H1 (cell line): ENCODE measurements around the gene CSAD. TPM values are rescaled to one million over a fixed set of nuclear protein-coding genes. Genes with fewer than 3 reads are reported as not detected.
A peak's percentile ranks its signal among the peaks of the same experiment; 100 is the strongest.

Experiments
- CTCF ChIA-PET: fragments of 300-600 bp; sonication (Branson Sonifier 250); formaldehyde crosslinking; loops from one replicate; lab custom pipeline; 2021; ENCODE audit not compliant: partially characterized antibody; lab: Charles Lee
- POLR2A ChIA-PET: fragments of 300-600 bp; sonication (Branson Sonifier 250); formaldehyde crosslinking; loops from one replicate; lab custom pipeline; 2021; ENCODE audit warnings: inconsistent platforms; ENCODE audit not compliant: partially characterized antibody; lab: Charles Lee
- DNase-seq, 2 experiments: peaks; one replicate each; pipeline versions ENCODE4 v3.0.0 to v3.0.0-alpha.2; 2010 to 2022; ENCODE audit warnings: low spot score in 2 of 2, low read depth in 1 of 2, mixed read lengths in 1 of 2
- FAIRE-seq: peaks from 2 replicates; lab custom pipeline; 2011; peaks lifted over from hg19 to GRCh38; lab: Jason Lieb, UNC
- H2AFZ ChIP-seq: 2 replicates; pipeline ENCODE4 v1.8.1; 2012; ENCODE audit warnings: low read length, inconsistent platforms
- H2AK5ac ChIP-seq: 2 replicates; pipeline ENCODE4 v1.6.1; 2013; ENCODE audit warnings: low read depth, low read length
- H2BK120ac ChIP-seq: replicated peaks from 2 replicates; pipeline ENCODE3; 2013; ENCODE audit warnings: low read depth, low read length, inconsistent platforms
- H2BK12ac ChIP-seq: 2 replicates; pipeline ENCODE4 v1.6.1; 2013; ENCODE audit warnings: low read depth, low read length
- H2BK15ac ChIP-seq: 2 replicates; pipeline ENCODE4 v1.6.1; 2013; ENCODE audit warnings: low read length
- H2BK20ac ChIP-seq: 2 replicates; pipeline ENCODE4 v1.6.1; 2013; ENCODE audit warnings: low read length
- H2BK5ac ChIP-seq: 2 replicates; pipeline ENCODE4 v1.6.1; 2013; ENCODE audit warnings: low read depth, low read length
- H3K14ac ChIP-seq: 2 replicates; pipeline ENCODE4 v1.6.1; 2013; ENCODE audit warnings: inconsistent platforms; ENCODE audit not compliant: insufficient read length
- H3K18ac ChIP-seq: 2 replicates; pipeline ENCODE4 v1.6.1; 2013; ENCODE audit warnings: low read length; ENCODE audit errors: extremely low read depth
- H3K23ac ChIP-seq: 2 replicates; pipeline ENCODE4 v1.6.1; 2013; ENCODE audit warnings: inconsistent platforms; ENCODE audit not compliant: insufficient read length
- H3K23me2 ChIP-seq: 2 replicates; pipeline ENCODE4 v1.6.1; 2013; ENCODE audit warnings: low read depth, low read length
- H3K27ac ChIP-seq: 2 replicates; pipeline ENCODE4 v1.6.1; 2011; ENCODE audit warnings: low read depth, low read length, inconsistent platforms
- H3K27me3 ChIP-seq, 4 experiments: replicated peaks in 1 of 4; 1 replicate in 1 of 4; 2 replicates in 3 of 4; pipeline versions ENCODE4 v1.6.1 to v1.8.1; 2011 to 2013; ENCODE audit warnings: low read length in 3 of 4, mild to moderate bottlenecking in 3 of 4, inconsistent platforms in 2 of 4, mixed read lengths in 2 of 4, moderate library complexity in 1 of 4; ENCODE audit not compliant: control insufficient read depth in 3 of 4, insufficient read depth in 3 of 4; ENCODE audit errors: extremely low read depth in 1 of 4
- H3K36me3 ChIP-seq, 4 experiments: 2 replicates each; pipeline versions ENCODE4 v1.6.1 to v1.8.1; 2011 to 2013; ENCODE audit warnings: mild to moderate bottlenecking in 4 of 4, low read length in 3 of 4, moderate library complexity in 2 of 4, control low read depth in 1 of 4, inconsistent platforms in 1 of 4; ENCODE audit not compliant: insufficient read depth in 4 of 4, control insufficient read depth in 2 of 4
- H3K4ac ChIP-seq: replicated peaks from 2 replicates; pipeline ENCODE3; 2013; ENCODE audit warnings: low read length, low read depth, mixed read lengths, inconsistent platforms; ENCODE audit not compliant: insufficient read length
- H3K4me1 ChIP-seq, 4 experiments: replicated peaks in 1 of 4; 1 replicate in 1 of 4; 2 replicates in 3 of 4; pipeline versions ENCODE4 v1.6.1 to v1.8.1; 2011 to 2013; ENCODE audit warnings: low read length in 3 of 4, inconsistent platforms in 2 of 4, mixed read lengths in 1 of 4; ENCODE audit not compliant: insufficient read depth in 4 of 4, control insufficient read depth in 3 of 4
- H3K4me2 ChIP-seq, 2 experiments: 2 replicates each; pipeline versions ENCODE4 v1.6.1 to v1.8.1; 2011 to 2013; ENCODE audit warnings: low read depth in 2 of 2, low read length in 2 of 2, control low read depth in 1 of 2, inconsistent platforms in 1 of 2, mild to moderate bottlenecking in 1 of 2; ENCODE audit not compliant: insufficient read depth in 1 of 2
- H3K4me3 ChIP-seq, 4 experiments: fragments of 200-600, 300-600 bp in 1 of 4; sonication (generic), shearing (Covaris generic), sonication (Bioruptor Twin) in 1 of 4; 2 replicates each; pipeline versions ENCODE4 v1.5.1 to v1.8.1; 2011 to 2016; ENCODE audit warnings: low read length in 4 of 4, low read depth in 3 of 4, control low read depth in 2 of 4, inconsistent platforms in 2 of 4, mild to moderate bottlenecking in 2 of 4, mixed read lengths in 1 of 4, moderate library complexity in 1 of 4; ENCODE audit not compliant: insufficient read depth in 2 of 4; ENCODE audit errors: extremely low read depth in 1 of 4
- H3K56ac ChIP-seq: replicated peaks from 2 replicates; pipeline ENCODE3; 2013; ENCODE audit warnings: low read depth, mild to moderate bottlenecking, mixed read lengths, low read length, inconsistent platforms; ENCODE audit not compliant: insufficient read length
- H3K79me1 ChIP-seq: 2 replicates; pipeline ENCODE4 v1.6.1; 2013; ENCODE audit warnings: low read depth, low read length, control low read depth
- H3K79me2 ChIP-seq, 2 experiments: 2 replicates each; pipeline versions ENCODE4 v1.6.1 to v1.8.1; 2012 to 2013; ENCODE audit warnings: low read length in 2 of 2, mild to moderate bottlenecking in 2 of 2, inconsistent platforms in 1 of 2; ENCODE audit not compliant: insufficient read depth in 2 of 2, control insufficient read depth in 1 of 2
- H3K9ac ChIP-seq, 4 experiments: replicated peaks in 1 of 4; 1 replicate in 1 of 4; 2 replicates in 3 of 4; pipeline versions ENCODE4 v1.6.1 to v1.8.1; 2011 to 2013; ENCODE audit warnings: low read depth in 3 of 4, low read length in 3 of 4, control low read depth in 2 of 4, mild to moderate bottlenecking in 2 of 4, moderate library complexity in 2 of 4, inconsistent platforms in 1 of 4; ENCODE audit errors: extremely low read depth in 1 of 4
- H3K9me3 ChIP-seq, 2 experiments: 2 replicates each; pipeline versions ENCODE4 v1.6.1 to v1.8.1; 2012 to 2013; ENCODE audit warnings: mild to moderate bottlenecking in 2 of 2, moderate library complexity in 2 of 2, control low read depth in 1 of 2, inconsistent platforms in 1 of 2, low read depth in 1 of 2, low read length in 1 of 2, mixed read lengths in 1 of 2; ENCODE audit not compliant: insufficient read depth in 2 of 2
- H4K20me1 ChIP-seq, 2 experiments: replicated peaks in 1 of 2; 2 replicates each; pipeline versions ENCODE3 to v1.8.1; 2011 to 2013; ENCODE audit warnings: inconsistent platforms in 2 of 2, low read length in 2 of 2, mild to moderate bottlenecking in 1 of 2; ENCODE audit not compliant: insufficient read depth in 2 of 2, control insufficient read depth in 1 of 2
- H4K5ac ChIP-seq: 2 replicates; pipeline ENCODE4 v1.6.1; 2013; ENCODE audit warnings: low read length, low read depth, mixed read lengths, inconsistent platforms; ENCODE audit not compliant: insufficient read length
- H4K8ac ChIP-seq: 2 replicates; pipeline ENCODE4 v1.8.0; 2013; ENCODE audit warnings: mild to moderate bottlenecking, moderate library complexity, low read length, inconsistent platforms; ENCODE audit not compliant: insufficient read depth; ENCODE audit errors: extremely low read depth
- H4K91ac ChIP-seq: replicated peaks from 2 replicates; pipeline ENCODE3; 2013; ENCODE audit warnings: low read length, mixed read lengths, inconsistent platforms; ENCODE audit not compliant: insufficient read length
- CEBPB ChIP-seq: IDR thresholded peaks from 2 replicates; pipeline ENCODE4 v1.6.1; 2012; ENCODE audit warnings: low read depth, low read length
- CREB1 ChIP-seq: IDR thresholded peaks from 2 replicates; pipeline ENCODE4 v1.6.1; 2012; ENCODE audit warnings: inconsistent platforms
- MAX ChIP-seq: IDR thresholded peaks from 2 replicates; pipeline ENCODE4 v1.6.1; 2012; ENCODE audit warnings: inconsistent platforms
- SRF ChIP-seq: IDR thresholded peaks from 2 replicates; pipeline ENCODE4 v1.6.1; 2011; ENCODE audit warnings: mild to moderate bottlenecking, low read depth, low read length, moderate library complexity
- SUZ12 ChIP-seq: fragments of 200-600 bp; sonication (generic); IDR thresholded peaks from 2 replicates; pipeline ENCODE4 v1.6.1; 2012; ENCODE audit warnings: mild to moderate bottlenecking, inconsistent platforms, low read length, moderate library complexity, mixed read lengths
- TEAD4 ChIP-seq: IDR thresholded peaks from 2 replicates; pipeline ENCODE4 v1.6.1; 2012; ENCODE audit warnings: low read depth, low read length, inconsistent platforms, mixed read lengths
- USF2 ChIP-seq: IDR thresholded peaks from 2 replicates; pipeline ENCODE4 v1.6.1; 2011; ENCODE audit warnings: low read length, improper control_type of control experiment
- WGBS, 2 experiments: shearing (Covaris generic) in 1 of 2; methylation state at CpG; one replicate each; pipeline versions ENCODE4 v1.1.6 to v1.1.7; 2013 to 2015; ENCODE audit warnings: low lambda C conversion rate in 2 of 2, mixed read lengths in 2 of 2, inconsistent platforms in 1 of 2, low coverage in 1 of 2, missing lambda C conversion rate in 1 of 2; ENCODE audit not compliant: insufficient replicate concordance in 2 of 2, insufficient coverage in 1 of 2, insufficient read length in 1 of 2; ENCODE audit errors: extremely low coverage in 1 of 2, missing lambda C conversion rate in 1 of 2; 5-methylcytosine and 5-hydroxymethylcytosine counted together
- polyA plus RNA-seq, 7 experiments: library from polyadenylated mRNA; depleted of rRNA in 3 of 7; stranded (reverse) in 5 of 7; unstranded in 2 of 7; fragments of >200 nt in 5 of 7; fragments of 200-250 nt in 2 of 7; gene quantifications; 1 replicate in 5 of 7; 2 replicates in 1 of 7; 4 replicates in 1 of 7; pipeline versions ENCODE4 v1.2.1 to v1.2.3, GENCODE V29; 2011 to 2013; ENCODE audit warnings: missing spikeins in 2 of 7, mixed read lengths in 2 of 7
- total RNA-seq: library from RNA; stranded (reverse); fragmentation: NEBNext Ultra II Directional; extraction: Animal tissue kit (Norgen Biotek cat#: 25700); gene quantifications from 2 replicates; pipeline ENCODE4 v1.2.1, GENCODE V29; 2021

Gene CSAD
- total and polyA plus RNA-seq, 2 of the 8 experiments (the other 6 are each of a cell fraction or from before 2014, with no cell fraction given): 8.8 to 11.3 TPM

- POLR2A ChIA-PET: interaction anchor here (0.6 to 13.6 kb wide), 15 partner anchors 9 to 159 kb away, joined by 3 to 151 read pairs (median 4); partner anchors contain the start of genes CSAD, ESPL1, PFDN5 and RARG
- no peak overlapping the region for H2AFZ ChIP-seq
These were observed 40.0 kb upstream of the CSAD start for GRCh38 chr12:53220694-53221202.

More at GRCh38 chr12:53220694-53221202, 40.0 kb upstream of the CSAD start:
- Histone ChIP-seq H2AK5ac (no peak overlapping the region), H2BK5ac (peak overlapping the region; percentile 95; the same call in 1 of the 2 replicates), H3K23ac (no peak overlapping the region), H3K27ac (no peak overlapping the region), H3K4me2 (peak overlapping the region; percentile 99 to 100), H4K91ac (no peak overlapping the region), H2BK120ac (no peak overlapping the region), H3K27me3 (peaks cover 0 to 3% (median 0%) of the 10 kb centered on the region in 4 experiments; a peak in 1 of 7 replicates), H4K8ac (no peak overlapping the region), H3K18ac (peak overlapping the region; percentile 1; the same call in 1 of the 2 replicates), H3K79me2 (peaks cover 12 to 31% of the 10 kb centered on the region in 2 experiments), H3K9ac (peak overlapping the region in 3 of 4 experiments; percentile 3 to 55 (median 51); a peak in 4 of 7 replicates), H3K14ac (no peak overlapping the region), H3K9me3 (no peaks in the 10 kb centered on the region), H3K79me1 (peaks cover 12% of the 10 kb centered on the region), H3K4me1 (peaks cover 39 to 69% (median 56%) of the 10 kb centered on the region in 4 experiments), H2BK20ac (no peak overlapping the region), H3K4ac (peak overlapping the region; percentile 27), H2BK12ac (no peak overlapping the region), H3K56ac (no peak overlapping the region), H3K36me3 (no peaks in the 10 kb centered on the region; a peak in 1 of 8 replicates), H2BK15ac (peak overlapping the region; percentile 46; the same call in 1 of the 2 replicates), H4K5ac (peak overlapping the region; percentile 5), H4K20me1 (peaks cover 0 to 3% of the 10 kb centered on the region in 2 experiments), H3K23me2 (peaks cover 31% of the 10 kb centered on the region), H3K4me3 (peak overlapping the region; percentile 76 to 97 (median 86))
- FAIRE-seq (no peak), DNase-seq (peak in 1 of 2 experiments; percentile 92)
- CTCF ChIA-PET: interaction anchor here (0.8 to 22.3 kb wide), 8 partner anchors 10 to 122 kb away, joined by 3 to 654 read pairs (median 14); partner anchors contain the start of genes ESPL1 and RARG
- 4% methylated on average over 15 of the region's 42 CpGs; no CpG with 5 or more reads in 1 of the 2 experiments for WGBS, 2 experiments
- no peak for TF ChIP-seq CREB1
- 0 out of 2 replicates have a peak, but pooled peaks have one; percentile 1 for TF ChIP-seq SRF
- 0 out of 2 replicates have a peak, but pooled peaks have one; percentile 1 for TF ChIP-seq MAX
- no peak for TF ChIP-seq CEBPB
- TF ChIP-seq USF2: no peak
- TF ChIP-seq TEAD4: peak; percentile 89
- no peak for TF ChIP-seq SUZ12
